ENCODE measurements around the gene SIGLEC10.

DNA sequence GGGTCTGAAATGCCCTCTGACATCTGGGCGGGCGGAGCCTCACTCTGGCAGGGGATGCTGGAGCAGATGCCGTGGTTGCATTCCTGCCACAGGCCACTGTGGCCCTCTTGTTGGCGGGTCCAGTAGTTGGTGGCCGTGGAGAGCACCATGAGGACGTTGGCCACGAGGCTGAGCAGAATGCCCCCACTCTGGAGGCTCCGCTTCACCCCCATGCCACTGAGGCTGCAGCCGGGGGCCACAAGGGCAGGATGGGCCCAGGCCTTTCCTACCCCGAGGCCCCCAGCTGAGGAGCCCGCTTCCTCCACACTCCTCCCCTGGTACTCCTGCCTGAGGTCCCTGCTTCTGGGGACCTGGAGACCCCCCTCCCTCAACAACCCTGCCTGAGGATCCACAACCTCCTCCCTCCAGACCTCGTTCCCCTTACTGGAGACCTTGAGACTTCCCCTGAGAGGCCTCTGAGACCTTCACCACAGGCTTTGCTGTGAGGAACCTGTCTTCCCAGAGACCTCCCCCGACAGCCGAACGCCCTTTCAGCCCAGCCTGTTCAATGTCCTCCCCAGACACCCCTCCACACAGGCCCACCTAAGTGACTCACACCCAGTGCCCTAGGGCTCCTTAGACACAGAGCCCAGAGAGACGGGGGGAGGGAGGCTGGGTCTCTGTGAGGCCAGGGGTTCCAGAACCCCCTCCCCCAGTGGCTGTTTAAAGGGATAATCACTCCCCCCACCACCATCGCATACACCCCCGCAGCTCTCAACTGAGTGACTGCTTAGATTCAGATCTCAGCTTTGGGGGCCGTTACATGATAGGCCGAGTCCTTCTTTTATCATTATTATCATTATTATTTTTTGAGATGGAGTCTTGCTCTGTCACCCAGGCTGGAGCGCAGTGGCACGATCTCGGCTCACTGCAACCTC lies 48.8 kb downstream of the SIGLEC10 start, which contains the start of gene CLDND2:
- TF ChIP-seq EZH2 (IDR thresholded peaks at IDR 0.05; ENCODE audit: insufficient read depth, poor library complexity, severe bottlenecking) (no peak), EZH2phosphoT487 (IDR thresholded peaks at IDR 0.05; ENCODE audit: insufficient read depth, low read depth) (no peak)

Data from GM23248 (cell line).